CD4-positive, alpha-beta T cell treated with Interleukin-10 for 1 hour (primary cell): ENCODE results near the gene ACBD5.
A peak's percentile ranks its signal among the peaks of the same experiment; 100 is the strongest.
"Not testable (repeated sequence)": the region's sequence is repeated elsewhere in the genome, so short reads cannot be mapped to it uniquely, and the experiment has no call there.

Source experiments
- DNase-seq: peaks from one replicate; pipeline ENCODE4 v3.0.0-alpha.2; 2020

ACBD5 gene

DNA sequence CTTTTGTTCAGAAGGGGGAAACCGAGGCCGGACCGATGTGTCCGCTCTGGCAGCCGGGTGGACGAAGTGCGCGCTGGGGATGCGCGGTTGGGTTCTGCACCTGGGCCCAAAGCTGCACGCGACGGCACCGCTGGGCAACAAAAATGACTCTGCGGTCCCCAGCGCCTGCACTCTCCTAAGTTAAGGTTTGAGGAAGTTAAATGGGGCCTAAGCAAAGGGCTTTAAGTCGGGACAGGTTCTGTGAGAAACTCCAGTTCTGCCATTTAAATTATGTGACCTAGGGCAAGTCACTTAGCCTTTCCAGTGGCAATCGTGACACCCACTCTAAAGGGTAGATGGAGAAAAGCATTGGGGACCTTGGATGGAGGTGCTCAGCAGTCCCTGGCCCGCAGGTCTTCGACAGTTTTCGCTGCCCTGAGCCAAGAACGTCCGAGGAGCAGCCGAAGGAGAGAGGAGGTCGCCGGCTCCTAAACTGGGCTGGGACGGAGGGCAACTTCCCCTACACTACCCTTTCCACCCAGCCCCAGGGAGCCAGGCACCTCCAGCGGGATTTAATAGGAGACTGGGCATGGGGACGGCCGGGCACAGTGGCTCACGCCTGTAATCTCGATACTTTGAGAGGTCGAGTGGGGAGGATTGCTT is 534 bp upstream of the ACBD5 start:
- DNase-seq = no peak

DNA sequence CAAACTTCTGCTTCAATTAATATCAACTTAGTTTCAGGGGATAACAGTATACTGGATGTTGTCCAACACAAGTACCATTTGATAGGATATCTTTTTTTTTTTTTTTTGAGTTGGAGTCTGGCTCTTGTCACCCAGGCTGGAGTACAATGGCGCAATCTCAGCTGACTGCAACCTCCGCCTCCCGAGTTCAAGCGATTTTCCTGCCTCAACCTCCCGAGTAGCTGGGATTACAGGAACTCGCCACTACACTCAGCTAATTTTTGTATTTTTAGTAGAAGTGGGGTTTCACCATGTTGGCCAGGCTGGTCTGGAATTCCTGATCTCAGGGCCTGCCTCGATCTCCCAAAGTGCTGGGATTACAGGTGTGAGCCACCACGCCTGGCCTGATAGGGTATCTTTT is 3.1 kb downstream of the ACBD5 start:
- not testable (repeated sequence) for DNase-seq

DNA sequence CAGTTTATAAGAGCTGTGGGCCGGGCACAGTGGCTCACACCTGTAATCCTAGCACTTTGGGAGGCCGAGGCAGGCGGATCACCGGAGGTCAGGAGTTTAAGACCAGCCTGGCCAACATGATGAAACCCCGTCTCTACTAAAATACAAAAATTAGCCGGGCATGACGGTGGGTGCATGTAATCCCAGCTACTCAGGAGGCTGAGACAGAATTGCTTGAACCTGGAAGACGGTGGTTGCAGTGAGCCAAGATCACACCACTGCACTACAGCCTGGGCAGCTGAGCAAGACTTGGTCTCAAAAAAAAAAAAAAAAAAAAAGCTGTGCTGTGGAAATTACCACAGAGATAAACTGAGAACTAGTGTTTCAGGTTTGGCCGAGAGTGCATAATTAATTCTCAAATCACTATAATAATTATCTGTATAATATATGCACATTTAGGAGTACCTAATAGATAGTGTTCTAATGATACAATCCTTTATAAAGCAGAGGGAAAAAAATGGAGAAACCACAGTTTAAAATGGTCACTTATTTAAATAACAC is 3.9 kb downstream of the ACBD5 start:
- not testable (repeated sequence) for DNase-seq

DNA sequence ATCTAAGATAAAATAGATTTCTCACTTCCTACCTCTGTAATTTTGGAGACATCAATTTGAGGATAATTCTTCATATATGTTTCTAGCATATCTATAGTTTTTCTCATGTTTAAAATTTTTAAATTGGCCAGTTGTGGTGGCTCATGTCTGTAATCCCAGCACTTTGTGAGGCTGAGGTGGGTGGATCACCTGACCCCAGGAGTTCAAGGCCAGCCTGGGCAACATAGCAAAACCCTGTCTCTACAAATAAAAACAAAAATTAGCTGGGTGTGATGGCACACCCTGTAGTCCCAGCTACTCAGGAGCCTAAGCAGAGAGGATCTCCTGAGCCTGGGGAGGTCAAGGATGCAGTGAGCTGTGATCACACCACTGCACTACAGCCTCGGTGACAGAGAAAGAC is 4.9 kb downstream of the ACBD5 start:
- DNase-seq = no peak

DNA sequence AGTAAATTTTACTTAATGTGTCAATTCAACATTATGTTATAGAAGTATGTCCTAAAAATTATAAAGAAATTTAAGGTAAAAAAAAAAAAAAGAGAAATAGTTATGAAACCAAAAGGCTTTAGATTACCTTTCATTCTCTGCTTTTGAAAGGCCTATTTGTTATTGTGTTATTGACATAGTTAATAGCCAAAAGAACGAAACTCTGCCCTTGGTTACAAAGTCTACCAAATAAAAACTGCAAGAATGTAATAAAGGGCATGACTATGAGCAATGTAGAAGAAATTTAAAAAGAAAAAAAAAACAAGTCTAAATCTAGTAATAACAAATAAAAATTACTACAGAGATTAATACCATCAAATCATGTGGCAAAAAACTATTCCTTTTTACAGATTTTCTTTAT is 10.6 kb downstream of the ACBD5 start:
- no peak for DNase-seq

- peak; percentile 43 for DNase-seq
Observed at GRCh38 chr10:27225642-27226257, 14.8 kb downstream of the ACBD5 start.

- peak; percentile 51 for DNase-seq
Observed at GRCh38 chr10:27225011-27225590, 15.5 kb downstream of the ACBD5 start.

GRCh38 chr10:27223964-27224363 is 16.6 kb downstream of the ACBD5 start:
- DNase-seq = peak; percentile 65

GRCh38 chr10:27207350-27207749 is 33.2 kb downstream of the ACBD5 start:
- DNase-seq = no peak

GRCh38 chr10:27203806-27204205 is 36.8 kb downstream of the ACBD5 start:
- no peak for DNase-seq

DNA sequence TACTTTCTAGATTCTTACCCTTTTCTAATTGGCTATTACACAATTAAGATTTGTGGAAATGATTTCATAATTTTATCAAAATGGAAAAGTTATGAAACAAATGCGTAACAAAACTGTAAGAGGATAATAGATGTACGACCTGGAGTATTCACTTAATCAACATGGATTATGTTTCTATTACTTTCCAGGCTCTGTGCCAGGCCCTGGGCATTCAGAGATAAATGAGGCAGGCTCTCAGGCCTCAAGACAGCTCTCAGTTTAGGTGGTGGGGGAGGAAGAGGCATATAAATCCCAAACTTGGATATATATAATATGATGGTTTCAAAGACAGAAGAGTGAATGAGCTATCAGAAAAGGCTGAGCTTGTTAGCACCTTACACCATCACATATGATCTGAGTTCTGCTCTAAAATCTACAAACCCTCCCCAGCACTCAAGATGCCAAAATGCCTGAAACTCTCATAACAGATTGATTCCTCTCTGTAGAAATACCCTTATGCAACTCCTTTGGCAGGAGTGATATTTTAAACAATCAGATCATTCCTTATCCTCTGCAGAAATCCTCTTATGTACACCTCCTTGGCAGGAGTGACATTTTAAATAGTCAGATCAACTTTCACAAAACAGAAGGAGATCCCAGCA is 42.5 kb downstream of the ACBD5 start:
- DNase-seq = no peak

DNA sequence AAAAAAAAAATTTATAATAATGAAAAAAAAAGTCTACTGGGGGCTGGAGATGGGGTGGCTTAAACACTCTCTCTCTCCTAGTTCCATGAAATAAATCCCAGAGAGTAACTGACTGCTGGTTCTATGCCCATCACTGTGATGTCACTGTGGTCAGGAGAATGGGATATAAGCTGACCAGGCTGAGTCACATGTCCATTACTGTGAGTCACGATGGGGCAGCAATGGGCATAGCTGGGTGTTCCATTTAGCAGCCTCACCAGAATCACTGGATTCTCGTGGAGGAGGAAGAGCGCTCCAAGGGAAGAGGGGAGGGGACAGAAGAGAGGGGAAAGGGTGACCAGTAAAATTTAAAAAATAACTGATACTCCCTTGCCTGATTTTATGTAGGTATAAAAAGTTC is 48.3 kb downstream of the ACBD5 start:
- no peak for DNase-seq

DNA sequence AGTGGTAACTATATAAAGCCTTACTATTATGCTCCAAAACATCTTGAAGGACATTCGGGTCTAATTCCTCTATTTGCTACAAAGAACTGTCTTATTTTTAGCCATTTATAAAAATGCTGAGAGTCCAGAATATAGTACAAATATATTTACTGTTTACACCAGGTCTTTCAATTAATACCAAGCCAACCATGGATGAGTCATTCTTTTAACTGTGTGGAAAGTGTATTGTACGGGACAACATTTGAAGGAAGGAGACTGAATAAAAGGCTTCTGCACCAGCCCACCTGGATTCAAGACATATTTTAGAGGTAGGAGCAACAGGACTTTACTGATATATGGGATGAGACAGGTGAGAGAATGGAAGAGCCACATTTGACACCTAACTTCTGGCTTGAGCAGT is 50.1 kb downstream of the ACBD5 start:
- DNase-seq = no peak

- no peak for DNase-seq
Observed at GRCh38 chr10:27188897-27189296, 51.7 kb downstream of the ACBD5 start.

DNA sequence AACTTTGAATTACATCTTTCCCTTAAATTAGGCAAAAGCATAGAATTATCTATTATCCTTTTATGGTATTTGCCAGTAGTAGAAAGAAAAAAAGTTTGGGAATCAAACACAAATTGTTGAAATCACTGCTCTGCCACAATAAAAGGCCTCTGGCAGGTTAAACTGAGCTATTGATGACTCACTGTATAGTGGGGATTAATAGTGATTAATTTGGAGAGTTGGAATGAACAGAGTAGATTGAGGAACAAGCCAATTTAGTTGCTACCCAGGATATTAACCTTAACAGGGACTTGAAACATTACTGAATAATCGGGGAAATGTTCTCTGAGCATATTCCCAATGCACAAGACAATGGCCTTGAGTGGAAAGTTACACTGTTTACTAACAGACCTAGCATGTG is 52.3 kb downstream of the ACBD5 start:
- no peak for DNase-seq

DNA sequence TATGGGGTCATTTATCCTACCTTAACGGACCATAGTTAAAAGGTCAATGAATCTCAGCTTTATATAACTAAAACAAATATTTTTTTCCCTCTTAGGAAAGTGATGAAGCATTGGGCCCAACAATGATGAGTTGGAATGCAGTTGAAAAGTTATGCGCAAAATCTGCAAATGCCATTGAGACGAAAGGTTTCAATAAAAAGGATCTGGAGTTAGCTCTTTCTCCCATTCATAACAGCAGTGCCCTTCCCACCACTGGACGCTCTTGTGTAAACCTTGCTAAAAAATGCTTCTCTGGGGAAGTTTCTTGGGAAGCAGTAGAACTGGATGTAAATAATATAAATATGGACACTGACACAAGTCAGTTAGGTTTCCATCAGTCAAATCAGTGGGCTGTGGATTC is 70.7 kb downstream of the ACBD5 start:
- DNase-seq = no peak

- no peak for DNase-seq
Observed at GRCh38 chr10:27158421-27158820, 82.2 kb downstream of the ACBD5 start.

DNA sequence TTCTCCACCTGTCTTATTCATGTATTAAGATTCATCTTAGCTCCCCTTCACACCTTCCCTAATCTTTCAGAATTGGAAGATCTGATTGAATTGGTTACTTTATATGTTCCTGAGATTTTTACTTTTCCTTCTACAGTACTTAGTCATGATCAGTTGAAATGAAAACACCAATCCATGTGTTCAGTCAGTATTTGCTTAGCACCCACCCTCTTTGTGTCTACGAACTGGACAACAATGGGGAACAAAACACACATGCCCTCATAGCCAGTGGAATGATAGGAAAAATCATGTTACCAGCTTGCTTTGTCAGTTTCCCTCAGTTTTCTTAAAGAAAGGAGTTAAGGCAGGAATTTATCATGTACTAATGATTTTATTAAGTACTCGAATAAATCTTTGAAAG is 83.4 kb downstream of the ACBD5 start:
- no peak for DNase-seq

DNA sequence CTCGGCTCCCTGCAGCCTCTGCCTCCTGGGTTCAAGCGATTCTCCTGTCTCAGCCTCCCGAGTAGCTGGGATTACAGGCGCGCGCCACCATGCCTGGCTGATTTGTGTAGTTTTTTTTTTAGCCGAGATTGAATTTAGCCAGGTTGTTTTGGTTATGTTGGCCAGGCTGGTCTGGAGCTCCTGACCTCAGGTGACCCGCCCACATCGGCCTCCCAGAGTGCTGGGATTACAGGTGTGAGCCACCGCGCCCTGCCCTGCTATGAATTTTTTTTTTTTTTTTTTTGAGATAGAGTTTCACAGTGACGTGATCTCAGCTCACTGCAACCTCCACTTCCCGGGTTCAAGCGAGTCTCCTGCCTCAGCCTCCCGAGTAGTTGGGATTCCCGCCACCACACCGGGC is 84.0 kb downstream of the ACBD5 start:
- DNase-seq = peak; percentile 17

DNA sequence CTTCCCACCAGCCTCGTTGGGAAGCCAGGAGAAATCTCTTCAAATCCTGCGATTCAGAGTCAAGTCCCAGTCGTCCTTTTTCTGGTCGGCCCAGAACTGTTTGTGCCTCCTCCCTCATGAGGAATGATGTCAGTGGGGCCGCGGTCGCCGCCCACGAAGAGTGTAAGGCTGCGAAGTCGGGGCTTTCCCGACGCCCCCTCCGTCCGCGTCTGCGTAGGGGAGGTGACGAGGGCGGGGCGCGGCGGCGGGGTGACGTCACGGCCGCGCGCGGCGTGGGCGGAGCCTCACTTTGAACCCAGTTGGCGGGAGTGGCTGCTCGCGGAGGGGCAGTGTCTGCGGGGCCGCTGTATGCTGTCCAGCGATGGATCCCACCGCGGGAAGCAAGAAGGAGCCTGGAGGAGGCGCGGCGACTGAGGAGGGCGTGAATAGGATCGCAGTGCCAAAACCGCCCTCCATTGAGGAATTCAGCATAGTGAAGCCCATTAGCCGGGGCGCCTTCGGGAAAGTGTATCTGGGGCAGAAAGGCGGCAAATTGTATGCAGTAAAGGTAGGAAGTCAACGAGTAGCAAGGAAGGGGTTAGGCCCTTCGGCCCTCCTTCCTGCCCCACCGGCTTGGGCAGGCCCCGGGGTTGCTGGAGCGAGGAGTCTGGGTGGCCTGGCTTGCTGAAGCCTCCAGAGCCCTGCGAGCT is 85.4 kb downstream of the ACBD5 start, which contains the start of gene MASTL:
Gene MASTL, plus strand, starts transcription at position 287 of the 689 bp plus-strand sequence. Its CDS starts 75 bp downstream, at position 362.
- peak; percentile 97 for DNase-seq

- DNase-seq = peak; percentile 46
Observed at GRCh38 chr10:27153845-27154193, 86.8 kb downstream of the ACBD5 start.

DNA sequence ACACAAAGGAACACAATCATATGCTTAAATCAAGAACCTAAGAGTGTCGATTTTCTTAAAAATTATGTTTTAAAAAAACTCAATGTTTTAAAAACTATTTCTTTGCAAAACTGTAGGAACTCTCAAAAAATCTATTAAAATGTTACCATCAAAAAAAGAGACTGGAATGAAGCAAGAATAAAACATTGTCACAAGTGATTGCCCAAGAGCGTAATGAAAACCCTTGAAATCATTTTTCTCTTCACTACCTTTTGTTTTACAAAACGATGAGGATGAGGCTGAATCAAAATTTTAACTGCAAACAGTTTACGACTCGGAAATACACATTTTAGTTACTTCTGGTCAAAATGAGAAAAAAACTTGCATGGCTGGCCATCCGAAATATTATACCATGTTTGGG is 87.3 kb downstream of the ACBD5 start:
- no peak for DNase-seq

DNA sequence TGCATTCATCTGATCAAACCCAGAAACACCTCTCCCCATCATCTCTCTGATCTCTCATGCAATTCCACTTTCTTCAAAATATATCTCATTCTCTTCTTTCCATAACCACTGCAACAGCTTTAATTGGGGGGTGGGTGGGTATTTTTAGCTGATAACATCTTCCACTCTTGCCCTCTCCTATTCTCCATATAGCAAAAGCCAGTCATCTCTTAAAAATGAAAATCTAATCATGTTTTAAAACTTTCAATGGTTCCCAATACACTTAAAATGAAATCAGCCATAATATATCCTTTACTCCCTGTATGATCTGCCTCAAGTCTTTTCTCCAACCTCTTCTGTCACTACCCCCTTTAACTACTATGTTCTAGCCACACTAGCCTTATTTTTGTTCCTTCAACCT is 87.9 kb downstream of the ACBD5 start:
- no peak for DNase-seq
